Natural killer cell (primary cell): ENCODE results near the gene EID2. TPM values are rescaled to one million over a fixed set of nuclear protein-coding genes. Genes with fewer than 3 reads are reported as not detected.
A peak's percentile ranks its signal among the peaks of the same experiment; 100 is the strongest.

Experiments
- ATAC-seq, 3 donors: fragments of 150-1000 bp in 2 of 3; fragments of 200-7000 bp in 1 of 3; cut with Tn5 transposase; 1 replicate in 1 of 3; 2 replicates in 2 of 3; pipeline ENCODE4 v1.10.0; 2021; ENCODE audit warnings: mild to moderate bottlenecking in 2 of 3, moderate library complexity in 2 of 3
- DNase-seq, 2 donors: peaks; one replicate each; pipeline versions ENCODE4 v3.0.0 to v3.0.0-alpha.2; 2013 to 2021; ENCODE audit warnings: mixed read lengths in 1 of 2
- H3K27ac ChIP-seq: one replicate; pipeline ENCODE4 v1.5.1; 2013; ENCODE audit warnings: mild to moderate bottlenecking, low read length
- H3K27me3 ChIP-seq: one replicate; pipeline ENCODE4 v1.6.1; 2013; ENCODE audit warnings: low read length; ENCODE audit not compliant: control insufficient read depth, insufficient read depth
- H3K36me3 ChIP-seq: one replicate; pipeline ENCODE4 v1.6.1; 2013; ENCODE audit warnings: low read length; ENCODE audit not compliant: control insufficient read depth, insufficient read depth
- H3K4me1 ChIP-seq: one replicate; pipeline ENCODE4 v1.6.1; 2013; ENCODE audit warnings: low read length; ENCODE audit not compliant: control insufficient read depth, insufficient read depth
- H3K4me3 ChIP-seq: one replicate; pipeline ENCODE4 v1.5.1; 2013; ENCODE audit warnings: low read length
- H3K9me3 ChIP-seq: one replicate; pipeline ENCODE4 v1.6.1; 2013; ENCODE audit warnings: low read length; ENCODE audit not compliant: control insufficient read depth, insufficient read depth
- H3K27ac Mint-ChIP-seq, 2 donors: one replicate each; pipeline ENCODE4 v1.8.0; 2022; ENCODE audit warnings: mild to moderate bottlenecking in 2 of 2, mixed read lengths in 2 of 2, moderate library complexity in 1 of 2
- H3K27me3 Mint-ChIP-seq, 2 donors: one replicate each; pipeline ENCODE4 v1.8.0; 2022; ENCODE audit warnings: low read depth in 2 of 2, mixed read lengths in 2 of 2
- H3K36me3 Mint-ChIP-seq: one replicate; pipeline ENCODE4 v1.8.0; 2022; ENCODE audit warnings: mixed read lengths
- H3K4me1 Mint-ChIP-seq, 2 donors: one replicate each; pipeline ENCODE4 v1.8.0; 2022; ENCODE audit warnings: mixed read lengths in 2 of 2
- H3K4me3 Mint-ChIP-seq: one replicate; pipeline ENCODE4 v1.8.0; 2022; ENCODE audit warnings: mild to moderate bottlenecking, moderate library complexity, mixed read lengths
- H3K9me3 Mint-ChIP-seq, 2 donors: one replicate each; pipeline ENCODE4 v1.8.0; 2022; ENCODE audit warnings: mixed read lengths in 2 of 2
- CTCF ChIP-seq: fragments of 200-600 bp; IDR thresholded peaks from one replicate; pipeline ENCODE4 v1.8.0; 2022; ENCODE audit warnings: antibody characterized with exemption
- WGBS: methylation state at CpG from one replicate; pipeline ENCODE4 v1.1.7; 2013; ENCODE audit warnings: missing lambda C conversion rate; ENCODE audit not compliant: insufficient coverage; 5-methylcytosine and 5-hydroxymethylcytosine counted together
- intact Hi-C: fragments of 100-400 bp; cut with micrococcal nuclease; formaldehyde crosslinking; loops from one replicate; pipeline ENCODE4 v1.14.2; 2022
- total RNA-seq, 4 donors: library from RNA; stranded (reverse); fragments of 120-200 nt in 1 of 4; gene quantifications; one replicate each; pipeline versions ENCODE4 v1.2.3 to v1.2.4, GENCODE V29; 2013 to 2022

EID2 gene
- total RNA-seq, 3 donors from 2014 or later (not counting 1 experiment from before 2014, with no cell fraction given), result 11.9 to 19.9 (median 15.6) TPM

- no peak for DNase-seq
- Histone ChIP-seq H3K9me3 (no peaks in the 10 kb centered on the region), H3K36me3 (no peaks in the 10 kb centered on the region), H3K27ac (no peak overlapping the region), H3K27me3 (peaks cover 26% of the 10 kb centered on the region), H3K4me3 (no peak overlapping the region), H3K4me1 (peaks cover 10% of the 10 kb centered on the region)
- H3K27ac Mint-ChIP-seq, result no peak overlapping the region
- TF ChIP-seq CTCF, result no peak
- peaks cover 3 to 23% of the 10 kb centered on the region in 2 donors for H3K4me1 Mint-ChIP-seq
- ATAC-seq, result no peak
- peaks cover 56 to 59% of the 10 kb centered on the region in 2 donors for H3K27me3 Mint-ChIP-seq
- H3K4me3 Mint-ChIP-seq, result no peak overlapping the region
- intact Hi-C loops, result no loop called here
- 90% methylated on average over 9 of the region's 9 CpGs for WGBS
- no peaks in the 10 kb centered on the region for H3K9me3 Mint-ChIP-seq
- no peaks in the 10 kb centered on the region for H3K36me3 Mint-ChIP-seq
These were observed 31.3 kb downstream of the EID2 start for GRCh38 chr19:39508629-39509028.

- peaks cover 5 to 31% of the 10 kb centered on the region in 2 donors for H3K4me1 Mint-ChIP-seq
- H3K4me1 ChIP-seq, result peaks cover 14% of the 10 kb centered on the region
- H3K9me3 ChIP-seq, result no peaks in the 10 kb centered on the region
- DNase-seq (no peak), ATAC-seq (no peak)
- H3K4me3 Mint-ChIP-seq, result peak overlapping the region; percentile 72
- no peak overlapping the region for H3K27ac Mint-ChIP-seq
- H3K9me3 Mint-ChIP-seq, result no peaks in the 10 kb centered on the region
- no peaks in the 10 kb centered on the region for H3K36me3 ChIP-seq
- peaks cover 22% of the 10 kb centered on the region for H3K27me3 ChIP-seq
- intact Hi-C loops, result no loop called here
- H3K27ac ChIP-seq, result no peak overlapping the region
- H3K4me3 ChIP-seq, result peak overlapping the region; percentile 14
- 72% methylated on average over 19 of the region's 24 CpGs for WGBS
- H3K36me3 Mint-ChIP-seq, result no peaks in the 10 kb centered on the region
- peaks cover 50 to 60% of the 10 kb centered on the region in 2 donors for H3K27me3 Mint-ChIP-seq
- no peak for TF ChIP-seq CTCF
These were observed 32.1 kb downstream of the EID2 start for GRCh38 chr19:39507715-39508364.

- peak overlapping the region; percentile 14 for H3K4me3 ChIP-seq
- TF ChIP-seq CTCF, result no peak
- intact Hi-C loops, result no loop called here
- peaks cover 49 to 56% of the 10 kb centered on the region in 2 donors for H3K27me3 Mint-ChIP-seq
- DNase-seq (peak in 1 of 2 donors; percentile 76), ATAC-seq (peak; percentile 48 to 59 (median 53))
- no peaks in the 10 kb centered on the region for H3K36me3 Mint-ChIP-seq
- peaks cover 17% of the 10 kb centered on the region for H3K4me1 ChIP-seq
- H3K9me3 ChIP-seq, result no peaks in the 10 kb centered on the region
- H3K9me3 Mint-ChIP-seq, result no peaks in the 10 kb centered on the region
- peak overlapping the region; percentile 72 for H3K4me3 Mint-ChIP-seq
- H3K4me1 Mint-ChIP-seq, result peaks cover 5 to 32% of the 10 kb centered on the region in 2 donors
- no peak overlapping the region for H3K27ac Mint-ChIP-seq
- WGBS, result 8% methylated on average over 96 of the region's 96 CpGs
- no peak overlapping the region for H3K27ac ChIP-seq
- peaks cover 22% of the 10 kb centered on the region for H3K27me3 ChIP-seq
- H3K36me3 ChIP-seq, result no peaks in the 10 kb centered on the region
These were observed 32.8 kb downstream of the EID2 start for GRCh38 chr19:39506944-39507714.
